Hepatic stellate cell (primary cell): ENCODE measurements around the gene RAB4A.
A peak's percentile ranks its signal among the peaks of the same experiment; 100 is the strongest.
"Not testable (repeated sequence)": the region's sequence is repeated elsewhere in the genome, so short reads cannot be mapped to it uniquely, and the experiment has no call there.

ENCODE experiments used
- DNase-seq: peaks from one replicate; pipeline ENCODE4 v3.0.0; 2011; ENCODE audit warnings: low spot score

The RAB4A gene

DNA sequence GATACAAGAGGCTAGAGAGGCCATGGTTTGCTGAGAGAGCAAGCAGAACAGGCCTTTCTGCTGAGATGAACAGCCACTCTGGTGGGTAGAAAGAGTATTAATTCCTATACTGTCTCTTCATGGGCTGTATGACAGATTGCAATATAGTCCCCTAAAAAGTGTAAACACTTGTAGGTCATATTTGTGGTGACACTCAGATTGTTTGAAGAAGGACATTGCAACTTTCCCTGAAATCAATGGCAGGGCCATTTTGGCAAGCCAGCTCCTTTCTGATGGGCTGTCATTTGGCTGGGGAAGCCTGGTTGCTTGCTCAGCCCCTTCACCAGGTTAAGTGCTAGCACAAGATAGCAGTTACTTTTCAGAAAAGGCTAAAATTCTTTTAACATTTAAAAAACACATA is 27.5 kb downstream of the RAB4A start:
- no peak for DNase-seq

DNA sequence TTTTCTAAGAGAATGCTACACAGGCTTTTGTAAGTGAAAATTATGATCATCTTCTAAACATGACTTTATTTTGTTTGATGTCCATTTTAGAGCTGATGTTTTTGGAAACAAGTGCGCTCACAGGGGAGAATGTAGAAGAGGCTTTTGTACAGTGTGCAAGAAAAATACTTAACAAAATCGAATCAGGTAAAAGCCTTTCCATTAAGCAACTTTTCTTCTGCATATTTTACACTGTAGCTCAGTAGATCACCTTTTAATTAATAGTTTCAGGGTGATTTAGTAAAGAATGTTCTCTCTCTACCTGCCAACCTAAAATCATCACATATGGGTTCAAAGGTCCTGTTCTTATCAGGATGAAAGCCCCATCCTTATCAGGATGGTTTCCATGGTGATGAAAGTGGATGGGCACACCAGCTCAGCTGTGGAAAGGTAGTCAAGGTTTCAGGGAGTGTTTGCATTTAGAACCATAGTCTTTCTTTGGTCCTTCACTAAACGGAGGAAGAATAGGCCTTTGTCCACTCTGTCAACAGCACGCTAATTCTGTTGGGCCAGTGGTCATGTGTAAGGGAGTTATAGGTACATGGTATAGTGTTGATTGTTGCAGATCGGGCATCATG is 28.1 kb downstream of the RAB4A start:
- DNase-seq, result no peak

DNA sequence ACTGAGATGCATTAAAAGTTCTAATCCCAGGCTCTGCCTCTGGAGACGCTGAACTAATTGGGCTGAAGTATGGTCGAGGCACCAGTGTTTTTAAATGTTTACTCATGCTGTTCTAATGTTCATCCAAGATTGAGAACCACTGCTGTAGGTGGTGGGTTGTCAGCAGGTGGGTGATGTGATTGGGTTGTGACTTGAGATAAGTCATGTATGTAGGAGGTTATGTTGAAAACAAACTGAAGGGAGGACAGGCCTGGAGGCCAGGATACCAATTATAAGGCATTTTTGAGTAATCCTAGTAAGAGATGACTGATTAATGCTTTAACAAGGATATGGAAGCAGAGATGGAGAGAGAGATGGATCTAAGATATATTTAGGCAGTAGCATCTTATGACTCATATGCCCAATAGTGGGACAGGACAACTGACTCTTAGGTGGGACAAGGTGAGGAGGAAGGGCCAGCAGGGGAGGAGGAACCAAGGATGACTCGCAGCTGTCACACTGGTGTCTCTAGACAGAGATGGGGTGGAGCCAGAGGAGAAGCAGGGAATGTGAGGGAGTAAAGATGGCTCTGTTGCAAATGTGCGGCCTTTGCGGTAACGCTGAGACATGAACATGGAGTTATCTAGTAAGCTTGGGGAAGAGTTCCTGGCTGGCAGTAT is 29.3 kb downstream of the RAB4A start:
- no peak for DNase-seq

DNA sequence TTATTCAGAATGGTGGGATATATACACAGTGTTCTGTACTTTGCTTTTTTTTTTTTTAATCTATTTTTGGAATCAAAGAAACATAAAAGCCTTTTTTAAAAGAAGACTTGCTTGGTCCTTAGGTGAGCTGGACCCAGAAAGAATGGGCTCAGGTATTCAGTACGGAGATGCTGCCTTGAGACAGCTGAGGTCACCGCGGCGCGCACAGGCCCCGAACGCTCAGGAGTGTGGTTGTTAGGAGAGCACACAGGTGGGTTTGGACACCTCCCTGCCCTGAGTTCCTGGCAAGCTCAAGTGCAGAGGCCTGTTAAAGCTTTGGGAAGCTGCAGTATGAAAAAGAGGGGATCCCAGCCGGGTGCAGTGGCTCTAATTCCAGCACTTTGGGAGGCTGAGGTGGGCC is 31.8 kb downstream of the RAB4A start:
- DNase-seq, result no peak

DNA sequence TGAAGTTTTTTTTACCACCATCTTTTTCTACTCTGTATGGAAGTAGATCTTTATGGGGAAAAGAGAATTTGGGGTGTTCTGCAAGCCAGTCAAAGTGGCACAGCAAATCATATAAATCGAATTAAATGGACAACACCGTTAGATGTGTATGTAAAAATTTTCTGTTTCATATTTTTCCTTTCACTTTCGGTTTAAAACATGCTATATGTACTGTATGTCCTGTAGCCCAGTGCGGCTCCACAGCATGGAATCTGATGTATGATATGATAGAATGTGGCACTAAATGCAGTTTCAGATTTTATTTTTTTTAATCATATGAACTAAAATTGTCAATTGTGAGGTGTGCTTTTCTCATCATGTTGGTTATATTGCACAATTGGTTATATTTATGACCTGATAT is 32.9 kb downstream of the RAB4A start:
- DNase-seq, result no peak

DNA sequence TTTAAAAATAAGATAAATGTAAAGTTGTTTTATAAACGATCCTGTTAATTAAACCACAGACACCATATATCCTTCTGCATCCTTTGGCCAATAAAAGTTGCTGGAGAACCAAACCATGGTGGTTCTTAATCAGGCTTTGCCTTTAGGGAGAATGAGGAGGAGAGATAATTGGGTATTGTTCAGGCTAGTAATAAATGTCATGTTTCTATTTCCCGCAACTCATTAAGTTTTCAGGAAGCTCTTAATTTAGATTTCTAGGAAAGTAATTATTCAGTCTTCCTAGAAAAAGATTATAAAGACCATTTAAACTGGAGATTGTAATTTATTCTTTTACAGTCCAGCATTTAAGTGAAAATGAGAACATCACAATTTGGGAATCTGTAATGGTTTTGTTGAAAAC is 34.5 kb downstream of the RAB4A start:
- no peak for DNase-seq

DNA sequence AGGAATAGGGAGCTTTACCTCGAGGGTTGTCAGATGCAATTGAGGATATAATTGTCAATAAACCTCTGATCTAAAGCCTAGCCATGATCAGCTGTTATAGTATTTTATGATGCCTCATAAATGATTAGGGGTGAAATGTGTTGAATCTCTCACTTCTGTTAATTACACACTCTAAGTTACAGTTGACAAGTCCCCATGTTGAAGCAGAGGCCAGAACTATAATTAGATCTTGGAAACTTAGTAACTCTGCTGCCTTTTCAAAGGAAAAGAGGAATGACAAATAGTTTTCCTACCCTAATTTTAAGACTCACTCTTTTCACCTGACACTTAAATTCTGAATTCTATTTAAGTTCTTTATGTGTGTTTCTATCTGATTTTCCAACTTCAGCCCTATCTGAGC is 38.2 kb downstream of the RAB4A start:
- DNase-seq, result no peak

DNA sequence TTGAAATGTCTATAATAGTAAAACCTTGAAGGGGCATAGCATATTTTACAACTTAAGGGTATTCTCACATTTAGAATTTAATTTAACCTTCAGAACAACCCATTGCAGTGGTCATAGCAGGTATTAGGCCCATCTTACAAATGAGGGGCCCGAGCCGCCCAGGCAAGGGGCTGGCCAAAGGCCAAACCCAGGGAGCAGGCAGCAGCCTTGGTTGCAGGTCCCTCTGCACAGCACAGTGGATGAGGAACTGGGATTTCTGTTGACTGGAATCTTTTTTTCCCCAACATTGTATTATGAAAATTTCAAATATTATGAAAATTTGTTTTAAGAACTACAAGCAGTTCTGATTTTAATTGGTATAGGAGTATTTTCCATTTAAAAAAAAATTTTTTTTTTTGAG is 38.8 kb downstream of the RAB4A start:
- no peak for DNase-seq

DNA sequence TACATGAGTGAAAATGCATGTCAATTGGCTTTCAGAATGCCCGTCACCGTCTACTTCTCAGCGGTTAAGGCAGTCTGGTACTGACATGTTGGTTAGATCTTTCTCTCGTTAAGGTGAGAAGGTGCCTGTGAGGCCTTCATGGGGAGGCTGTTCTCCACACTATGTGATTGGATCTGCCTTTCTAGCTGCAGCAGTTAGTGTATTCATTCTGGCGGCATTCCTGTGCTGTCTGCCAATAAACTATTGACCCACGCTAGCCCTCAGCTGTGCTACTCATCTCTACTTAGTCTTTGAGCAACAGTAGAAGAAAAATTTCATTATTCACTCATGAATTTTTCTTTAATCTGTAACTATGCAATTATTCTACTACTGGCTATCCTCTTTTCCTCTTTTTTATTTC is 39.9 kb downstream of the RAB4A start:
- no peak for DNase-seq

DNA sequence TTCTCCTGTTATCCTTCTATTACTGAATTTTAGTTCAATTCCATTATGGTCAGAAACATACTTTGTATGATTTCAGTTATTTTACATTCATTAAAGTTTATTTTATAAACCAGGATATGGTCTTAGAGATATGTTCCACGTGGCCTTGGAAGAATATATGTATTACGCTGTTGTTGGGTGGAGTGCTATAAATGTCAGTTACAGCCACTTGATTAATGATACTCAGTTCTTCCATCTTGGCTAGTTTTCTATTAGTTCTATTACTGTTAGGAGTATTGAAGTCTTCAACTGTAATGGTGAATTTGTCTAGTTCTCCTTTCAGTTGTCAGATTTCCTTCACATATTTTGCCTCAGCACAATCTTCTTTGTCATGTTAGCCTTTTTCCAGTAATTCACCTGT is 45.3 kb downstream of the RAB4A start:
- DNase-seq, result no peak

DNA sequence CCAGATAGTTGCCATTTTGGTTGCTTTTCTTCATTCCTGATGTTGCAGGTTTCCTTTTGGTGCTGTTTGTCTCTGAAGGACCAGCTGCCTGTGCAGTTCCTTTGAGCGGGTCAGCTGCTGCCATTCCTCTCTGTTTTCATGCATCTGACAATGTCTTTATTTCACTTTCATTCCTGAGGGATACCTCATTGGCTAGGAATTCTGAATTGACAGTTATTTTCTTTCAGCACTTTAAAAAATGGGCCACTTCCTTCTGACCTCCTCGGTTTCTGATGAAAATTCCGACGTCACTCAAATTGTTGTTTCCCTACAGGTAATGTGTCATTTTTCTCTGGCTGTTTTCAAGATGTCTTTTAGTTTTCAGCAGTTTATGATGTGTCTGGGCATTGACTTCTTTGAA is 47.1 kb downstream of the RAB4A start:
- peak; percentile 50 for DNase-seq

DNA sequence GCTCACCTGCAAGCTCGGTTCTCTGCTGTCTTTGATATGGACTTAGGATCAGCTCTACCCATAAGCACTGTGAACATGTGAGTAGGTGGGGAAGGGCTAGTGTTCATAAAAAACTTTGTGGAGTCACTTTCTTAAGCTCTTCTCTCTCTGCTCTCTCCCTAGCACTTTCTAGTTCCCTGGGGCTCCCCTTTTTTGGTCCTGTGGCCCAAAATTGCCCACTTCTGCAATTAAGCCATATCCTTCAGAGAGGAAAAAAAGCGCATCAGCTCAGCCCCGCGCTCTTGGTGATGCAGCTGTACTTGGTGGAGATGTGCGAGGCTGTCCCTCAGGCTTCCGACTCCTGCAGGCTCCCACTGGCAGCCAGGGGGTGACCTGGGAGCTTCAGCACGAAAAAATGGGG is 48.6 kb downstream of the RAB4A start:
- DNase-seq, result no peak

DNA sequence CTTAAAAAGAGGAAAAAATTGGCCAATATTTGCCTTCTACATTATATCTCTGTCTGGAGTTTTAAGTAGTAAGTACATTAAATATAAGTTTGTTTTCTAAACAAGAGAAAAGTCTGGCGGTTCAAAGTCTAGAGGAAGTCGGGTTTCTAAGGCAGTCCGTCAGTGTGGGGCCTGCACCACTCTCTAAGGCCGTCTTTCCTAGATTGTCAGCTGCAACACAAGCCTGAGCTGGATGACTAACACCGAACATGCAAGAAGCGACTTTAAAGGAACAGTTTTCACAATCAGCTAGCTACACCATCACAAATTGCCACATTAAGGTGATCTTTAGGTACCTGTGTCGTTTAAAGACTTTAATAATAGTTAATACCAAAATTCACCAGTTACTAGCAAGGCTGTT is 52.3 kb downstream of the RAB4A start:
- DNase-seq, result no peak

DNA sequence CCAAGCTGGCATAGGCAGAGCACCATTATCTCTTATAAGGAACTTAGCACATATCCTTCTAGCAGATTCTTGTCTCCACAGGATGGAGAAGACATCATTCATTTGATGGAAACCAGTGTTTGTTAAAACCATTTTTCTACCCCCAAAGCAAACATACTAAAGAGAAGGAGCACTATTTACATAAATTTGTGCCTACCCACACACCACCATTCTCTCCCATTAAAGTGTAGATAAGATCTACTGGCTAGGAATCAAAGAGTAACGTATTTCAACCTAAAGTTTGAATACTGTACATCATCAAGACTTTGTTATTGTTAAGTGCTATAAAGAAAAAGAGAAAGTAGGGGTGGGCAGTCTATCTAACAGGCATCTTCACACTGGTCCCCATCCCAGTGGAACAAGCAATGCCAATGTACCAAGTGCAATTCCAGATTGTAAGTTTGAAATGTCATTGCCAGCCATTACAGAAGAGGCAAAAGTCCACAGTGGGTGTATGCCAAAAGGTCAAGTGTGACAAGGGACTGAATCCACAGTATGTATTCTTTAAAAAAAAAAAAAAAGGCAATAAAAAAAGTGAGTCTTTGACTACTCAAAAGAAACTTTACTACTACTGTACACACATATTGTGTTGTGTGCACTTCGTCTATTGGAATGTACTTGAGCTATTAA is 53.1 kb downstream of the RAB4A start:
- no peak for DNase-seq

DNA sequence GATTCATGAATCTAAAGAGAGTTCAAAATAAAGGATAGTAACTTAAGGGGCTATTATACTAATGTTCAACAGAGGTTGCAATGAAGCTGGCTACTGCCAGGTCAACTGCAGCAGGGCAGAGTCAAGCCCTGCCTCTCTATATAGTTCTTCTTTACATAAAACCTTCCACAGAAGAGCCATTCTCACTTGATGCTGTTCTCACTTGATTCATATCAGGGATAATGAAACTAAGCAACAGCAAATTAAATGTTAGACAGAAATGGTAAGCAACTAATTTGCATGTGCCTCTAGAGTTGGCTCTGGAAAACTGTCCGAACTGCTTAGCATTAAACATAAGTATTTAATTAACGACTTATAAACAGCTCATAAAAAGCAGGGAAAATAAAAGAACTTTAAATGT is 54.5 kb downstream of the RAB4A start:
- no peak for DNase-seq

DNA sequence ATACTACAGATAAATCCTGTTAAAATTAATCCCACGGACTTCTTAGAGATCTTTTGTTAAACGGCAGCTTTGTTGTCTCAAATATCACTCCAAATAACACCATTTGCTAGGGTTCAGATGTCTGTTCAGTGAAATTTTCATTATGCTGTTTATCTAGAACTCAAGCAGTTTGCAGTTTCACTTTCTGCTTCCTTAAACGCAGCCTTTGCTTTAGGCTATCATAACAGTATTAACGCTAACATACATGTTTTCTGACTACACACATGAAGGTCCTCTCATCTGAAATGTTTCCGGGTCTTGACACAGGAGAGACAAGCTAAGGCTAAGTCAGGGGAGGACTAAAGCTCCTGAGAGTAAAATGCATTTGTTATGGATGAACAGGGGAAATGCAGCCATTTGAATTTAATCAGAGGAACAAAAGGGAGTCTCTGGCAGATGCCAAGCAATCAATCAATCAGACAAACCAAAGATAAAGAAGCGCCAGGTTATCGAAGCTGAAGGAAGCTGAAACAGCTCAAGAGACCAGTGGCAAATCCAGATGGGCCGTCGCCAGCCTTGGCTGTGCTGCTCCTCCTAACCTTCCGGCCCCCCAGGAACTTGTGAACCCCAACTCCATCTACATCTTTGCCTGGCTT is 55.1 kb downstream of the RAB4A start:
- DNase-seq, result no peak

DNA sequence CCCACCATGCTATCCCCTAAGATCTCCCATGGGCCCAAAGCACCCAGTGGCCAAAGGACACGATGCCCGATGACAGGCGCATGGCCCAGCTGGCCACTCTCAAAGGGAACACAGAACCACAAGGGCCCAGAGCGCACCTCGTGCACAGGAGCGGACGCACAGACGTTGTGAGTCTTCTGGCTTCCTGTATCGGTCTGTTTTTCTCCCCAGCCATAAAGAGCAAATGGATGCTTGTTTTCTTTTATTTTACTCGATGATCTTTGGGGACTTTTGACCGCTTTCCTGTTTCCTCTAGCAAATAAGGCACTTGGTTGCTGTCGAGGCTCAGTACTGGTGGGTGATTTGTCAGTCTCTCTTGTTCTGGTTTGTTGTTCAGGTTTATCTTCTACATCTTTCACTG is 55.7 kb downstream of the RAB4A start:
- DNase-seq, result no peak

DNA sequence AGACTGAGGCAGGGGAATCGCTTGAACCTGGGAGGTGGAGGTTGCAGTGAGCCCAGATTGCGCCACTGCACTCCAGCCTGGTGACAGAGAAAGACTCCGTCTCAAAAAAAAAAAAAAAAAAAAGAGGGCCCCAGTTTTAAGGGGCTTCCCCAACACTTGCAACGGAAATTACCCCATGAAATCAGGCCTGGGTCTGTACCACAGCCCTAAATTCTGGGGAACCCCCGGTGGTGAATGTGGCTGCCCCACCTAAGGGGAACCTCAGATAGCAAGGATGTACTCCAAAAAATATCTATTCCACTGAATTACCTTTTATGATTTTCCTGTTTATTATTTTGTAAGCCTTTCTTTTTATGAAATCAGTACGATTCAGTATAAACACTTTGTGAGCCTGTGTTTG is 56.9 kb downstream of the RAB4A start:
- not testable (repeated sequence) for DNase-seq

DNA sequence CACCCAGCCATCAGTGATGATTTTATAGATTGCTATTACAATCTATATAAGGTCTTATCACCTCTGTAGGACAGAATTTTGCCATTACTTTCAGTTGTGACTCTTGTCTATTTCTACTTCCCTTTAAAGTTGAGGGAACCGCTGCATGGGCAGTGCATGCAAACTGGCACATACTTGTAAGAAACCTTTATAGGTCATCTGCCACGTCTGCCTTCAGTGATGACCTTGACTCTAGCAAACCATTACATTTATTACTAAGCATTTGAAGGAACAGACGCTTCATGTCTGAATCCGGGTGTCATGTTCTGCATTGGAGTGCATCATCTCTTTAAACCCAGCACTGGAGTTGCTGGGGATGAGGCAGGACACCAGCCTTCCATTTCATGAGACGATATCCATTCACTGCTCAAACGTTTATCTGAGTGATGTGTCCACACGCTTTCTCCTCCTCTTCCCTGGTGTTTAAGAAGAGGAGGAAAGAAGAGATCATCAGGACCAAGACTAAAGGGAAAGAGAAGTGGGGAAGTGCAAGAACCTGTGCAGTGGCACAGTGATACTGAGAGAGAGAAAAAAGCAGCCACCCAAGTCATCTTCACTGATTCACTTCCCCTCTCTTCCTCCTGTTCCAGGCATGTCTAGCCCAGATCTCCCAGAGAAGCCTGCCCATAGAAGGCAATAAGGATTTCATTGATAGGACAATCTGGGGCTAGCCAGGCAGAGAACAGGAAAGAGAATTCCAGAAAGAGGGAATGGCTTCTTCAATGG is 57.9 kb downstream of the RAB4A start:
- DNase-seq, result no peak

DNA sequence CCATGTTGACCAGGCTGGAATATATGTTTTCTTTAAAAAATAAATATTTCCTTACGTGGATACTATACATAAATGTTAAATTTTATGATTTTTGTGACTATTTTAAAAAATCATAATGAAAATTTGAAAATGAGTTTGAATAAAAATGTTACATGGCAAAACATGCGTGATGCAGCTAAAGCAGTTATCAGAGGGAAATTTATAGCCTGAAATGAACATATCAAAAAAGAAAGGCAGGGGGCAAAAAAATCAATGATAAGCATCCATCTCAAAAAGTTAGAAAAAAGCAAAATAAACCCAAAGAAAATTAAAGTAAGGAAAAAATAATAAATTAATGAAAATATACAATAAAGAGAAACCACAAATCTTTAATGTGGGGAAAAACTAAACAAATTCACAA is 63.4 kb downstream of the RAB4A start:
- no peak for DNase-seq

DNA sequence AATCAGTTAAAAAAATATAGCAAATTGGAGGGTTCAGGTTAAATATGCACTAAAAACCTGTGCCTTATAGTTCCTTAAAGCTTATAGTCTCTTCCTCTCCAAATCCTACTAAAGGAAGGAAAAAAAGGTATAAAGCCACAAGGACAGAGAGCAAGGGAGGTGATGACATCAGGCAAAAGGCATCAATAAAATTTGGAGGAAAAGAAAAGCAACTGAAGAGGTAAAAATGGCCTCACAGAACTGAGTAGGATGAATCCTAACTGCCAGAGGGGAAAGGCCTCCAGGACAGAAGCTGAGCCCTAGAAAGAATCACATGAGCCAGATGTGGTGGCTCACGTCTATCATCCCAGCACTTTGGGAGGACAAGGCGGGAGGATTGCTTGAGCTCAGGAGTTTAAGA is 63.8 kb downstream of the RAB4A start:
- no peak for DNase-seq

DNA sequence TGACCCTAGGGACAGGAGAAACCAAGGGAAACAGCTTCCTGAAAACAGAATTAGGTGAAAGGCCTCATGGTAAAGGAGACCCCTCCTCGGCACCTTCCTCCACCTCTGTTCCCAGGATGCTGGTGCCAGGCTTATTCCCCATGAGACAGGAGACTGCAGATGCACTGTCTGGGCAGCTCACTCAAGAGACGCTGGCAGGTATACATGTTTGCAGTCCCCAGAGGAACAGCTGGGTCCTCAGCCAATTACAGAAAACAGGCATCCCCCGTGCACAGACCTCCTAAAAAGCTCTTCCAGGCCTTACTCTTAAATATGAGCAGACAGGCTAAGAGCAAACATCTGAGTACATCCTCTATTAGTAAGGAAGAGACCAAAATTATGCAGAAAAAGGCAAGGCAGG is 65.4 kb downstream of the RAB4A start:
- DNase-seq, result no peak

DNA sequence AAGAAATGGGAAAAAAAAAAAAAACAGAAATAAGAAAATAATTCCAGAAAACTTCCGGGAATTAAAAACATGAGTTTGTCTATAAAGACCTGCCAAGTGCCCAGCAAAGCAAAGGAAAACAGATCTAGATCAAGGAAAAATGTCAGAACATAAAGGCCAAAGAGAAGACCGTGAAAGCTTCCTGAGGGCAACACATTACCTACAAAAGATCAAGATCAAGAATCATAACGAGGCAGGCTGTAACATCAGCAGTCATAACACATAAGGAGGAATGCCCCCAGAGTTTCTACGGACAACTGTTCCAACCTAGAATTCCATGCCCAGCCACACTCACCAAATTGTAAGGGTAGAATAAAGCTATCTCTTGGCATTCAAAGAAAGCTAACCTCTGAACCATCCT is 68.2 kb downstream of the RAB4A start:
- DNase-seq, result no peak
